Forelimb muscle (tissue), 1 donor: ENCODE measurements around the gene ANKRD11. TPM values are rescaled to one million over a fixed set of nuclear protein-coding genes. Genes with fewer than 3 reads are reported as not detected.
"Not testable (repeated sequence)": the region's sequence is repeated elsewhere in the genome, so short reads cannot be mapped to it uniquely, and the experiment has no call there.

Experiments used
- DNase-seq: peaks from one replicate; pipeline ENCODE4 v3.0.0-alpha.2; 2013; ENCODE audit warnings: low read depth
- polyA plus RNA-seq: library from polyadenylated mRNA; unstranded; fragments of 120-200 nt; gene quantifications from one replicate; pipeline ENCODE4 v1.2.1, GENCODE V29; 2013; ENCODE audit not compliant: insufficient read length

The ANKRD11 gene
- polyA plus RNA-seq, 1 donor = 55.7 TPM

DNA sequence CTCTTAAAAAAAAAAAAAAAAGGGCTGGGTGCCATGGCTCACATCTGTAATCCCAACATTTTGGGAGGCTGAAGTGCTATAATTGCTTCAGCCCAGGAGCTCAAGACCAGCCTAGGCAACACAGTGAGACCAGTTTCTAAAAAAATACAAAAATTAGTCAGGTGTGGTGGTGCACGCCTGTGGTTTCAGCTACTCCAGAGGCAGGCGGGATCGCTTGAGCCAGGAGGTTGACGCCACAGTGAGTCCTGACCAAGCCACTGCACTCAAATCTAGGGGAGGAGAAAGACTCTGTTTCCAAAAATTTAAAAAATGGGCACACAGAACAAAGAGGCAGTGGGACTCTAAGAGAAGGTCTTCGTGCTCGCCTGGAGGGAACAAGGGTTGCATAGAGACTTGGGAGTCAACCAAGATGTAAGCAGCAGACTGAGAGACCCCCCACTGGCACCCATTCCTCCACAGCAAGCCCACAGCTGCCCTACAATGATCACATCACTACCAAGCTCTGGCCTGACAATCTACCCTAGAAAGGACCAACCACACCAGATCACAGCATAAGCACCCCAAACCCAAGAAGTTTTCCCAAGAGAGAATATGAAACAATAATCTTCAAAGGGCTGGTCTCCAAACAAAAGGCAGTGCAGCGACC lies 121.6 kb downstream of the ANKRD11 start:
- DNase-seq = no peak

GRCh38 chr16:89367538-89367915 lies 122.8 kb downstream of the ANKRD11 start:
- no peak for DNase-seq

GRCh38 chr16:89366561-89367537 lies 123.5 kb downstream of the ANKRD11 start:
- no peak for DNase-seq

DNA sequence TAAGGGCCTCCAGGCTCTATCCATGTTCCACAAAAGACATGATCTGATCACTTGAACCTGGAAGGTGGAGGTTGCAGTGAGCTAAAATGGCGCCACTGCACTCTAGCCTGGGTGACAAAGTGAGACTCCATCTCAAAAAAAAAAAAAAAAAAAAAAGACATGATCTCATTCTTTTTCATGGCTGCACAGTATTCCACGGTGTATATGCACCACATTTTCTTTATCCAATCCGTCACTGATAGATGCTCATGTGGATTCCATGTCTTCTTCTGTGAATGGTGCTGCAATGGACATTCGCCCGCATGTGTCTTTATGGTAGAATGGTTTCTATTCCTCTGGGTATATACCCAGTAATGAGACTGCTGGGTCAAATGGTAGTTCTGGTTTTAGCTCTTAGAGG lies 124.4 kb downstream of the ANKRD11 start:
- DNase-seq = no peak

- DNase-seq = no peak
Measured at GRCh38 chr16:89365044-89365467, 125.3 kb downstream of the ANKRD11 start.

GRCh38 chr16:89364606-89365005 lies 125.8 kb downstream of the ANKRD11 start:
- no peak for DNase-seq

DNA sequence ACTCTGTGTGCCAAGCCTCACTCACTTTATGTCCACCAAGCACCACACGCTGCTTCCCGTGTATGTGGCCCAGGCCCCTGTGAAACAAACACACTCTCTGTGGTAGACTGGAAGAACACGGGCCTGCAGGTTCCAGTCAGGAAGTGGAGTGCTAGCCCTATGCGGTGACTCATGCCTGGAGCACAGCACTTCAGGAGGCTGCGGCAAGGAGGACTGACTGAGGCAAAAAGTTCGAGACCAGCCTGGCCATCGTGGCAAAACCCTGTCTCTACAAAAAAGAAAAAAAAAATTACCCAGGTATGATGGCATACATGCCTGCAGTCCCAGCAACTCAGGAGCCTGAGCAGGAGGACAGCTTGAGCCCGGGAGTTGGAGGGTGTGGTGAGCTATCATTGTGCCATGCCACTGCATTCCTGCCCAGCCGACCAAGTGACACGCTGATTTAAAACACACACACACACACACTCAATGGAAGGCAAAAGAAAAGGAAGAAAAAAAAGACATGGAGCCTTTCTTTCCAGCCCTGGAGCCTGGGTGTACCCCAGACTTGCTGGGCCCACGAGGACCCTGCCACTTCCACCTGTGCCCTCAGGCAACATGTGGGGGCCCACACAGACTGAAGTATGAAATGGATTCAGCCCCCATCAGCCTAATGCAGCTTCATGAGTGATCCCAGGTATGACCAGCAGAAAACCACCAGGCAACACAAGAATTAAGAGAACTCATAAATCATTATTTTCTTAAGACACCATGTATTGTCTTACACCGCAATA lies 126.6 kb downstream of the ANKRD11 start:
- DNase-seq = no peak

GRCh38 chr16:89362540-89363223 lies 127.7 kb downstream of the ANKRD11 start:
- not testable (repeated sequence) for DNase-seq

- no peak for DNase-seq
Measured at GRCh38 chr16:89361751-89362539, 128.4 kb downstream of the ANKRD11 start.

- no peak for DNase-seq
Measured at GRCh38 chr16:89360760-89361435, 129.5 kb downstream of the ANKRD11 start.

DNA sequence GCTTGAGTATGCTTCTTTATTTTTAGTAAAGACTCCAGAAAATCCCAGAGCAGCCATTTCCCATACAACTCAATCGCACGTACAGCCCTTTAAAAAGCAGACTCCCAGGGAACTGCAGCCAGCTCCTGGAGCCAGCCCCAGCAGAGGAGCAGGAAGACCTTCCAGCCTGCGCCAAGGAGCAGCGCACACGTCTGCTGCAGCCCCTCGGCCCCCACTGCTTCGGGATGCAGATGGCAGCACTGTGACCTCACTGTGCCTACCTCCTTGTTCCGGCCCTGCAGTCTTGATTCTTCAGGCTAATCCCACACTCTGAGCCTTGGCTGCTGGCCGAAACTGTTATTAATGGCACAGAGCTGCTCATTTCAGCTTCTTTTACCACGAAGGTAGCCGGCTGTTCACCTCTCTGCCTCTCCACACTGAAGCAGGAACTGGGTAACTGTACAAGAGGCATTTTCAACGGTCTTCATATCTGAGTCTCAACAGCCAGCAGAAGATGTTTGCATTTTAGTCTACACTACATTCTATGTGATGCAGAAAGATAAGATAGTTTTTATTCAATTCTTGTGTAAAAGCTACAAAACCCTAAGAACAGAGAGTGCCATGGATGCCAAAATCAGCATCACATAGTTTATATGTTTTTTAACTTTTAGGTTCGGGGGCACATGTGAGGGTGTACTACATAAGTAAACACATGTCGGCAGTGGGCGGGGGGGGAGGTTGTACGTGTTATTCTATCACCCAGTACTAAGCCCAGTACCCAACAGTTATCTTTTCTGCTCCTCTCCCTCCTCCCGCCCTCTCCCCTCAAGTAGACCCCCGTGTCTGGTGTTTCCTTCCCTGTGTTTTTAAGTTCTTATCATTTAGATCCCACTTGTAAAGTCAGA lies 130.9 kb downstream of the ANKRD11 start:
- no peak for DNase-seq

- no peak for DNase-seq
Measured at GRCh38 chr16:89358030-89359005, 132.0 kb downstream of the ANKRD11 start.

- peak; percentile 66 for DNase-seq
Measured at GRCh38 chr16:89357055-89357816, 133.1 kb downstream of the ANKRD11 start.

DNA sequence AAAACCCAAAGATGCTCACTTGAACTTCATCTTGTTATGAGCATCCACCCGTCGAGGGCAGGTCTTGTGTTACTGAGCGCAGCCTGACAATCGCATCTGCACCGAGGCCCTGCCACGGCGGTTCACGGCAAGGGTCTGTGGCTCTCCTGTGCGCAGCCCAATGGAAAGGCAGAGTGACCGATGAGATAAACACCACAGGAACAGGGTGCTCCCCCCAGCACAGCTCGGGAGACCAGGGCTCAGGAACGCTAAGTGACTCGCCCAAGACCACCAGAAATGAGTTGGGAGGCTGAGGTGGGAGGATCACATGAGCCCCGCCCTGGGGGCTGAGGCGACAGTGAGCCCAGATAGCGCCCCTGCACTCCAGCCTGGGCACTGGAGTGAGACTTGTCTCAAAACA lies 134.7 kb downstream of the ANKRD11 start:
- DNase-seq = no peak

DNA sequence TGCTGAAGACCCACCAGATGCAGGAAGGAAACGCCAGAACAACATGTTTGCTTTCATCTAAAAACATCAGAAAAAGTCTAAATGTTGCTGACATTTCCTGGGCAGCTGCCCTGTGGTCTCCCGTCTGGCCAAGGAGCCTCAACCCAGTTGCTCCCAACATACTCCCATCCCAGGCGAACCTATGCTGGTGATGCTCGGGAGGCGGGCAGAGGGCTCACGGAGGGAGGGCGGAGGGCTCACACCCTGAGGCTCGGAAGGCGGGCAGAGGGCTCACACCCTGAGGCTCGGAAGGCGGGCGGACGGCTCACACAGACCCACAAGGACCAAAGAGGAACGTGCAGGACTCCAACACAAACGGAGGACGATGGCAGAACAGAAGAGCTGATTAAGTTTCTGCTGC lies 135.4 kb downstream of the ANKRD11 start:
- DNase-seq = no peak

GRCh38 chr16:89354325-89354724 lies 136.0 kb downstream of the ANKRD11 start:
- no peak for DNase-seq

DNA sequence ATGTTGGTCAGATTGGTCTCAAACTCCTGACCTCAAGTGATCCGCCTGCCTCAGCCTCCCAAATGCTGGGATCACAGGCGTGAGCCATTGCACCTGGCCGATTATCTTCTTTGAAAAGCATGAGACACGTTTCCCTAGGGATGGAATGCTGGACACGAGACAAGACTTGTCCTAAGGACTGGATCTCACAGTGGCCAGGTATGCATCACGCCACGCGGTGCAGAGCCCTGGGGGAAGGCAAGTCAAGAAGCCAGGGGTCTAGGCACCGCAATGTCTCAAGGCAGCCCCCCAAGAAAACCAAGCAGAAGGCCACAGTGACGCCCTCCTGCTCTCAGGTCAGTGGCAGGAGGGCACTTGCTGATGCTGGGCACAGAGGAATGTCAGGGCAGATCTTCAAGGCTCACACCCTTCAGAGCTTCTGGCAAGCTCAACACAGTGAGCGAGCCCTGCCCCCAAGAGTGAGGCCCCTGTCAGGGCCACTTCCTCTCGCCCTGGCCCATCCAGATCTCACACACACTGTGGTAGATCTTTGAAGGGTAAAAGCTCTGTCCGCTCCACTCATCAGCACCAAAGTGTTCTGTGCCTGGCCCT lies 138.2 kb downstream of the ANKRD11 start:
- DNase-seq = no peak
